ENCODE results near the gene GRIK3.
"Not testable (repeated sequence)": the region's sequence is repeated elsewhere in the genome, so short reads cannot be mapped to it uniquely, and the experiment has no call there.

GRIK3 gene

DNA sequence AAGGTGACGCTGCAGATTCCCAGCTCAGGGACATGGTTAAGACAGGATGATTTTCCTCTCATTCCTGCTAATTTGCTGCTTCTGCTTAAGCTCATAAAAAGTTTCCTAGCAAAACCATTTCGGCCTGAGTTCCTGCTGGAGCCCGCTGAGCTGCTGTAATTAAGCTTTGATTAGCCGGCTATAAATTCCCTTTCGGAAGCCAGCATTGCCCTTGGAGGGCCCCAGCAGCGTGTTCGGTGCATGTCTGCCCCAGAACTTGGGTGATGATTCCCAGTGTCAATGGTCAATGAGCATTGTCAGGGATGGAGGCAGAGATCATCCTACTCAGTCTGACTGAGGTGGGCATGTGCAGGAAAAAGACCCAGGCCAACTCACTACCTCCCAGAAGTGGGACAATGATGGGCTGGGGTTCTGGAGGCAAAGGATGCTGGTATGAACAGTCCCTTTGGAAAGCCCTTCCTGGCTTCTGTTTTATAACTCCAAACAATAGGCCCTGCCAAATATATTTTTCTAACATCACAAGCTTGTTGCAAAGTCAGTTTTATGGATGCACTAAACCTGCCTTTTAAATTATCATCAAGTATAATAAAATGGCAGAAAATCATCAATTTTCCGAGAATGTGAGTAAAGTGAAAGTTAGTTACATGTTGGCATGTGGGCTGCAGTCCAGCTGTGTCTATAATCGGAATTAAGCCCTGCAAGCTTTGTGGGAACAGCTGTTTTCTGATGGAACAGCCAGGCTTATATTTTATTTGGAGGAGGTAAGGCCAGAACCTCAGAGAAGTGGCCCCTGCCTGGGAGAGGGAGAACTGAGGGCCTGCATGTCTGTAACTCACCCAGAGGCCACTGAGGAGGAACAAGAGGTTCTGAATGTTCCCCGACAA is 257.1 kb downstream of the GRIK3 start:
- no peak for DNase-seq

DNA sequence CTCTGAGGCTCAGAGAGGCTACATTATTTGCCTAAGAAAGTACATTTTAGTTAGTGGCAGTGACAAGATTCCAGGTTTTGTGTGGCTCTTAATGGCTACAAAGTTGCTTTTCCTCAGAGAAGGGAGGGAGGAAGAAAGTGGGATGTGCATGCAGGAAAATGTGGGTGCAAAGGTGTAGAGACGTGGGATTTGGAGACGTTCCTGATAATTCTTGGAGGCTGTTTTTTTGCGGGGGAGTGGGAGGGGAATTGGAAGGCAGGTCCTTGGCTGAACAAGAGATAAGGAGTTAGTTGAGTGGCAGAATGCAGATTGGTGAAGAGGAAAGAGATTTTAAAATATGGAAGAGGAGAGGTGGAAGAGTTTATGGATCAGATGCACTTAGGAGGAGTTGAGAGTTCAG is 258.1 kb downstream of the GRIK3 start:
- no peak for DNase-seq

DNA sequence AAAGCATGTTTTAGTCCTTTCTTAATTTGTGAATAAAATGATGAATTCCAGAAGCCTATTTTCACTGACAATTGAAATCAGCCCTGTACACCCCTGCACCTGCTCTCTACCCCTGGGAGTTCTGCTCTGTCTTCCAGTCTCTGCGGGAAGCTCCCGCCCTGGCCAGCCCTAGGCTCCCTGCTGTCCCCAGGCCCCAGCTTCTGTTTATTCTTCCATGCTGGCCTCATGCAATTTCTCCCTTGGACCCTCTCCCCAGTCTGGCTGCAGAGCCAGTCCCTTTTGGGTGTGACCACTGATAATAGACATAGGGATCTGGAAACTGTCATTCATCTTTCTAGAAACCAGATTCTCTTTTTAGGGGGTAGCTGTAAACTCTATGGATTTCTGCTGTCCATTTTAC is 258.6 kb downstream of the GRIK3 start:
- no peak for DNase-seq

DNA sequence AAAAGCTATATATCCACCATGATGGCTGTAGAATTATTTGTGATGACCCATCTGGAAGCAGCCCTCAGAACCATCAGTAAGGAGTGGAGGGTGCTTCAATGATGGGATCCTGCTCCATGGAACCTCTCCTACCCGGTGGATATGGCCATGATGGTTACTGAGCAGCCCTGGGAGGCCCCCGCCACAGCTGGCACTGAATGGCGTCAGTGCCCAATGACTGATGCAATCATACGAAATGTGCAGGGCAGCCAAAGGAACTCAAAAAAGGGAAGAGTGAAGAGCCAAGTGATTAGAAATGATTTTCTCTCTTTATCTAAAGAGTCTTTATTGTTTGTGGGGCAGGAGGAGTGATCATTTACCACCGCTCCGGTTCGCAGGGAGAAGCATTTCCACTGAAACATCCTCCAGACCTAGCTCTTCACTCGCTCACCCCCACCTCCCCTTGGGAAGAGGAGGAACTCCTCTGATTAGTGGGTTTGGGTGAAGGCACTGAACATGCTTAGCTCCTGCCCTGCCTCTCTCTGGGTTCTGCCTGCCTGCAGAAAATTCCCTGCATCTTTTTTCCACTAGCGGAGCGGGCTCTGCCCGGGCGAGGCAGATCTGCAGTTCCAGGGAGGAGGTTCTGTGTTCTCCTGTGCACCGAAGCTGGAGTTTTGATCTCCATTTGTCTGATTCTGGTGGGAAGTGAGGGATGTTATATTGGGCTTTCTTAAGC is 260.3 kb downstream of the GRIK3 start:
- no peak for DNase-seq

DNA sequence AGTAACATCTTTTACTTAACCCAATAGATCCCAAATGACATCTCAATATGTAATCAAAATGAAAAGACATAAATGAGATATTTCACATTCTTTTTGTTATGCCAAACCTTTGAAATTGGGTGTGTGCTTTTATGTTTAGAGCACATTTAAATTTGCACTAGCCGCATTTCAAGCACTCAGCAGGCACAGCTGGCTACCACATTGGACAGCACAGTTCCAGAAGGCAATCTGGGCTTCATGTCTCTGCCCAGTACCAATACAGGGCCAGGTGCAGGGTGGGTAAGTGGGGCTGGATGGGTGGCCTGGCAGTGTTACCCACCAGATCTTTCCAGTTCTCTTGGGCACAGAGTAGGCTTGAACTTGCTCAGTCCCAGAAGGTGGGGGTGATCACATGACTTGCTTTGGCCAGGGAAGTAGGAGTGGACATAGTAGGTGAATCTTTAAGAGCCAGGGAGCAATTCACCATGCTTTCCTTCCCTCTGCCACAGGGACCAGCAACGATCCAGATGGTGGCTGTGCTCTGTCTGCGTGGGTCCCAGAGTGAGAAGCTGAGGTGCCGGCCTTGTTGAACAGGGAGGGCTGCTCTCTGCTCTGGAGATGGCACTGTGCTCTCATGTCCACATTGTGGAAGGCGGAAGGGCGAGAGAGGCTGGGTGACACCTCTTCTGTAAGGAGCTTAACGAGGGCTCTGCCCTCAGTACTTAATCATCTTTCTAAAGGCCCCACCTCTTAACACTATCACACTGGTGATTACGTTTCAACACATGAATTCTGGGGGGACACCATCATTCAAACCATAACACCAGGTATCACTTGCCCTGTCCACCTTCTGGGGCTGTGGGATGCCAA is 261.4 kb downstream of the GRIK3 start:
- peak in 1 of 2 experiments; percentile 29 for DNase-seq

DNA sequence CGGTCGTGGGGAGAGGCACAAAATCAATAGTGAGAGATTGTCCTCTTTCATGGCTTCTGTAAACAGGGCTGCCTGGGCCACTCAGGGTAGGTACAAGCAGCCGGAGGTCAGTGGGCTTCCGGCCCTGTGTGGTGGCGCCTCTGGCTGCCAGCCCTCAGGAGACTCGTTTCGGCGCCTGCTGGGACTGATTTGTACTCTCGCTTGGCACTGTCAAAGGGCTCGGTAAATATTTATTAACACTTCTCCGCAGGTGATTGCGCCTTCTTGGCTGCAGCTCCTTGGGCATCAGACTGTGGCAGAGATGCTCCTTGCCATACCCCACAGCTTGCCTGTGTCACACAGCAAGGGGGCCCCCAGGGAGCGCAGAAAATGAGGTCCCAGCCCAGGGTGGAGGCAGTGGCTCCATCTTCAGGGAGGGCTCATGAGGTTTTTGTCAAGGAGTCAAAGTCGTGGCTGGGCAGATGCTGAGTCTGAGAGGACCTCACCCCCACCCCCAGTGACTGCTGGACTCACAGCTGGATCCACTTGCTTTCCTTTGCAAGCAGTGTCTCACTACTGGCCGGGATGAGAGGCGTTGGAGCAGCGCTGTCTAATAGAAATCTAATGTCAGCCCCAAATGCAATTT is 262.5 kb downstream of the GRIK3 start:
- DNase-seq = peak in 1 of 2 experiments; percentile 55

DNA sequence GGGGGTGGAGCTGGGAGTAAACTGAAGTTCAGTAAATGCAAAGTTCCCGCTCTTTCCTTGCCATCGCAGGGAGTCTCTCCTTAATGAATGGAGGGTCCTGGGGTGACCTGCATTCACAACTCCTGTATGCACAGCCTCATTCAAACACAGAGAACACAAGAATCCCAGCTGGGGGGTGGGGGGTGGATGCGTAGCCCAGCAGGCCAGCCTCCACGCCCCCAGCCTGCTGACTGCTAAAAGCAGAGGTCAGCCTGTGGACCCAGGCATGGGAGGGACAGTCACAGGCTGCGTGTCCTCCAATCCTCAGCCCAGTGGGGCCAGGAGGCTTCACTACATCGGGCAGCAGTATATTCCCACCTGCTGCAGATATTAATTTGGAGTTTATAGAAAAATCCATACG is 263.1 kb downstream of the GRIK3 start:
- DNase-seq = no peak

DNA sequence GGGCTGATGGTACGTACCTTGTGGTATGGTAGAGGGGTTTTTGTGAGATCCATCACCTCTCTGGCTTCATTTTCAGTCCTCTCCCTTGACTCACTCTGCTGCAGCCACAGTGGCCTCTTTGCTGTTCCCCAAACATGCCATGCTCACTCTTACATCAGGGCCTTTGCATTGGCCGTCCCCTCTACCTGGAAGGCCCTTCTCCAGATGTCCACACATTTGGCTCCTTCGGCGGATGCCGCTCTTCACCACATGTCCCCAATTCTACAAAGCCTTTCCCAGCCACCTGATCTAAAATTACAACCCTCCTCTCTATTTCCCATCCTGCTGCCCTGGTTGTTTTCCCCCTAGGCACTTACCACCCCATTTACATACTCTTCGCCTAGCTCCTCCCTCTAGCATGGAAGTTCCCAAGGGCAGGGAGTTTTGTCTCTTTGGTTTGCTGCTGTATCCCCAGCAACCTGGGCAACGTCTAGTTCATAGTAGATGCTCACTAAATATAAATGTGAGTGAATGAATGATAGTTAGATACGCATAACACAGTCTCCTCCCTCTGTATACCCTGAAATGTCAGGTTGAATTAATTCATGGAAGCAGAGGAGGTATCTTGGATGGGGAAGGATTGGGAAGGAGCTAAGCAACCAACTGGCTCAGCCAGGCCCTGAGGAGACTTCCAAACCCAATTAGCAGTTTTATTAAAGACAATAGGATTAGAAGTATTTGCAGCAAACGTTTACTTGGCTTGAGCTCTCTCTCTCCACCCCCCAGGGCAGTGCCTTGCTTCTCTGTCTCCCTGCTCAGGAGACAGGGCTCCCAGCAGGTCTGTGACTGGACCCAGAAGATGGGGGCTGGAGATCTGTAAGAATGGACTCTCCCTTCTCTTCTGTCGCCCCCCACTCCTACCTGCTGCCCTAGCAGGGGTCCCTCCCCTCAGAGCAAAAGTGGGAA is 264.2 kb downstream of the GRIK3 start:
- DNase-seq = no peak

DNA sequence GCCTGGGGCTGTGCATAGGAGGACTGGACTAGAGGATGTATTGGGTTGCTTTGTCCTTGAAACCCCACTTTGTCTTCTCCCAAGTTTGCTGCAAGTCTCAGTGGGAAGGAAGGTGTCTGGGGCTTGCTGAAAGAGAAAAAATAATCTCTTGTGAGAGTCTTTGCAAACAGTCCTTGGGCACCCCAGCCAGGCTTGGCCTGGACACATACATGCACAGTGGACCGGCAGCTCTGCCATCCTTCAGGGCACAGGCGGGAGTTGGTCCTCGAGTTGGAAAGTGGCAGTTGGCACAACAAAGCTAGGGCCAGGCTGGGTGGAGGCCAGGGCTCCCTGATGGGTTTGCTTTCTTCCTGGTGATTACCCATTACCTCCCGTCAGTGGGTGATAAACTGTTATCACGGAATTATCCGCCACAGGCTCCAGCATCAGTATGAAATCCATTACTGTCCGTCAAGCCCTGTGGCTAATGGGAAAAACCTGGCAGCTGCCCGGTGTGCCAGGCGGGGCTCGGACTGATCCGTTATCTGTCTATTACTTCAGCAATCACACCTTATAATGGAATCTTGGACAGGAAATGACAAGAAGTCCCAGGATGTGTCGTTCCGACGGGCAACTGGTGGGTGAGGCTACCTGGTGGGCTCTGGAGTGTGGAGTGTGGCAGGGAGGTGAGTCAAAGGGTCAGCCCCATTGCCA is 265.7 kb downstream of the GRIK3 start:
- DNase-seq = no peak

DNA sequence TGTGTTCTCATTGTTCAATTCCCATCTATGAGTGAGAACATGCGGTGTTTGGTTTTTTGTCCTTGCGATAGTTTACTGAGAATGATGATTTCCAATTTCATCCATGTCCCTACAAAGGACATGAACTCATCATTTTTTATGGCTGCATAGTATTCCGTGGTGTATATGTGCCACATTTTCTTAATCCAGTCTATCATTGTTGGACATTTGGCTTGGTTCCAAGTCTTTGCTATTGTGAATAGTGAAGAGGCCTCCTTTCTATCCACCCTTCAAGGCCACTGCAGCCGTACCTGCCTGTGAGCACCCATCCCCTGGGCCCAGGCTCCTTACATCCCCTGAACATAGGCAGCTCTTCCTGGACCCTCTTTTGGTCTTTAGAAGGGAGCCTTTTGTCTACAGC is 266.9 kb downstream of the GRIK3 start:
- DNase-seq = not testable (repeated sequence)

DNA sequence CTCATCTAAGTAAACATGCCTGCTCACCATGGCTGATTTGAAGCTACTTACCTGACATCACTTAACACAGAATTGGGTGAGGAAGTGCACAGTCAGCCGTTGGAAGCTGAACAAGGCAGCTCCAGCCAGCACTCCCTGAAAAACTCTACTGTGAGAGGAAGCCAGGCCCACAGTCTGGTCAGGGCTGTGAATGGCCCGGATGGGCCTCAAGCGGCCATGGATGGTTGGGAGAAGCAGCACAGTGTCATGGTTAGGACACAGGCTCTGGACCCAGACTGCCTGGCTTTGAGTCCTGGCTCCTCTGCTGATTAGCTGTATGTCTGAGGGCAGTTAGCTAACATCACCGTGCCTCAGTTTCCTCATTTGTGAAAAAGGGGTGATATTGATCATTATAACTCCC is 267.8 kb downstream of the GRIK3 start:
- DNase-seq = no peak

DNA sequence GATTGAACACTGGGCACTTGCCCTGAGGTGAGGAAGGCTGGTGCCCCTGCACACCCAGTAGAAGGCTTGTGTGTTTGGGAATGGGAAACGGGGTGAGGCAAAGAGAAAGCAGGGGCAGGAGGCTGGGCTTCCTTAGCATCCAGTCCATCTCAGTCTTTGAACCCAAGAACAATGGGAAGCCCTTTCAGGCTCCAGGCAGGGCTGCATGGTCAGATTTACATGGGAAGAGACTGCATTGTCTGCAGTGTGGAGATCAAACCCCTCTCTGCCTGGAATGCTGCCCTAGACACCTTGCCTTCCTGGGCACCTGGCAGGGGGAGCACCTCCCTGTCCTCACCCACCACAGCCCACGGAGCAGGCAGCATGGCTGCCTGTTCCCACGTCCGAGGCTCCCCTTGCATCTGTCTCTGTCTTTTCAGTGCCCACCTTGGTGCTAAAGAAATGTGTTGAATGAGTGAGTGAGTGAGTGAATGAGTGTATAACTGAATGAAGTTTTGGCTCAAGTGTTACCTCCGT is 268.5 kb downstream of the GRIK3 start:
- no peak for DNase-seq

DNA sequence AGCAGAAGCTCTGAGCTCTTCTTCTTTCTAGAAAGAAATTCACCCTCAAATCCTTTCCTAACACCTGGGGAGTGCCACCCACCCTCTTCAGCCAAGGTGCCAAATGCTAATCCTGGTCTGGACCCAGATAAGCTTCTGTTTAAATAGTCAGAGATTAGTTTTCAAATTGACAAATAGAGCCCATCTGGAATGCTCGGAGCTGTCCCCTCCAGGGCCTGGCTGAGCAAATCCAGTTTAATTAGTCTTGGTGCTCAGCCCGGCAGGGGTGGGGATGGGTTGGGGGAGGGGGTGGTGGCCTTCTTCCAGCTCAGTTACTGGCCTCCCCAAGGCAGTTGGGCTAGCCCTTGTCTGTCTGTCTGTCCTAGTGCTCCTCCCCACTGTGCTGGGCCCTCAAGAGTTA is 269.5 kb downstream of the GRIK3 start:
- DNase-seq = peak; percentile 54 to 86

DNA sequence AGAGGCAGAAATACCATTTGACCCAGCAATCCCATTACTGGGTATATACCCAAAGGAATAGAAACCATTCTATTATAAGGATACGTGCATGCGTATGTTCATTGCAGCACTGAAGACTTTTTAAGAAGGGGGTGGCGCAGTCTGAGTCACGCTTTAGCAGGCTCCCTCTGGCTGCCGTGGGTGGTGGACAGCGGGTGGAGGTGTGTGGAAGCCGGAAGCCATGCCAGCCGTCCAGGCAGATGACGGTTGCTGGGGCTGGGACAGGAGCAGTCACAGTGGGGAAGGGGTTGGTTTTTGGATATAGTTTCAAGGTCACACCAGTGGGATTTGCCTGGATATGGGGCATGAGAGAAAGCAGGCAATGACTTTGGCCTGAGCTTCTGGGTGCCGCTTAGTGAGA is 270.5 kb downstream of the GRIK3 start:
- no peak for DNase-seq

DNA sequence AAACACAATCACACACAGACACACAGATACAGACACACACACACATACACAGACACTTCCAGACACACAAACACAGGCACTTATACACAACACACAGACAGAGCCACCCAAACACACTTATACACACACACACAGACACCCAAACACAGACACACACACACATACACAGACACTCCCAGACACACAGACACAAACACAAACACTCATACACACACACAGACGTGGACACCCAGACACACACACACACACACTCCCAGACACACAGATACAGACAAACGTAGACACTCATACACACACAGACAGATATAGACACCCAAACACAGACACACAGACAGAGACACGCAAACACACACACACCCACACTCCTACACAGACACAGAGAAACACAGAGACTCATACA is 272.1 kb downstream of the GRIK3 start:
- no peak for DNase-seq

DNA sequence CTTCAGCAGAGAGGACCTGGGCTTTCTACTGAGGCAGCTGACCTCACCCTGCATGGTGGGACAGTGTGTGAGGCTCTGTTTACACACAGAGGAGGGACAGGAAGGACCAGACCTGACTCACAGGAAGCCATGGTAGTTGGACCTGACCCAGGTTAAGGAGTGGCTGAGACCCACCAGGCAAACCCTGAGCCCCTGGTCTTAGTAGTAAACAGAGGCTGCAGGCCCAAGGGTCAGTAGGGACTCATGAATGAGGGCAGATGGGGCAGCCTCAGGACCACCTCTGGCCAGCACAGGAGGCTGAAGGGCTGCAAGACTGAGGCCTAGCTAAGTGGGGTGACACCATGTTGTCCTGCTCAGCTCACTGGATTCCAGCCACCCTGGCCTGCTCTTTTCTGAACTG is 273.2 kb downstream of the GRIK3 start:
- no peak for DNase-seq

DNA sequence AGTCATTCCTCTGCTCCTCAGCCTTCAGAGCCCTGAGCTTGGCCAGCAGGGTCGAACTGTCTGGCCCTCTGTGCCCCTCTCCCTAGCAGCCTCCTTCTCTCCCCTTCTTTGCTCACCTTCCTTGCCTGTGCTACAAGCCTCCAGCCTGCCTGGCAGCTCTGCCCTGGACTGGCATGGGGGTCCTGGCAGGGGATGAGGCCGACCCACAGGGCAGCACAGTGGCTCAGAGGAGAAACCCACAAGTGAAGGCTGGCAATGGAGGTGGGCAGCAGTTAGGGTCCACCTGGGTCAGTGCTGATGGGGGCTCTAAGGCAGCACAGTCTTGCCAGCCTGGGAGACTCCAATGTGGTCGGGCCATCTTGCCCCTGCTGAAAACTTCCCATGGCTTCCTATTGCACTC is 274.2 kb downstream of the GRIK3 start:
- no peak for DNase-seq

DNA sequence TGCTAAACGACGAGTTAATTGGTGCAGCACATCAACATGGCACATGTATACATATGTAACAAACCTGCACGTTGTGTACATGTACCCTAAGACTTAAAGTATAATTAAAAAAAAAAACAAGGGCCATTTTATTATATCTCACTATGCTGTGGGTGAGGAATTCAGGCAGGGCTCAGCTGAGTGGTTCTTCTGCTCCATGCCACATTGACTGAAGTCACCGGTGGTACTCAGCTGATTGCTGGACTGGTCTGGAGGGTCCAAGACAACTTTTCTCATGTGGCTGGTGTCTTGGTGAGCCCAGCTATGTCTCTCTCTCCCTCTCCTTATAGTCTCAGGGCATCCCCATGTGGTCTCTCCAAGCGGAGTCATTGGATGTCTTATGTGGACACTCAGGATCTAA is 275.0 kb downstream of the GRIK3 start:
- DNase-seq = no peak

DNA sequence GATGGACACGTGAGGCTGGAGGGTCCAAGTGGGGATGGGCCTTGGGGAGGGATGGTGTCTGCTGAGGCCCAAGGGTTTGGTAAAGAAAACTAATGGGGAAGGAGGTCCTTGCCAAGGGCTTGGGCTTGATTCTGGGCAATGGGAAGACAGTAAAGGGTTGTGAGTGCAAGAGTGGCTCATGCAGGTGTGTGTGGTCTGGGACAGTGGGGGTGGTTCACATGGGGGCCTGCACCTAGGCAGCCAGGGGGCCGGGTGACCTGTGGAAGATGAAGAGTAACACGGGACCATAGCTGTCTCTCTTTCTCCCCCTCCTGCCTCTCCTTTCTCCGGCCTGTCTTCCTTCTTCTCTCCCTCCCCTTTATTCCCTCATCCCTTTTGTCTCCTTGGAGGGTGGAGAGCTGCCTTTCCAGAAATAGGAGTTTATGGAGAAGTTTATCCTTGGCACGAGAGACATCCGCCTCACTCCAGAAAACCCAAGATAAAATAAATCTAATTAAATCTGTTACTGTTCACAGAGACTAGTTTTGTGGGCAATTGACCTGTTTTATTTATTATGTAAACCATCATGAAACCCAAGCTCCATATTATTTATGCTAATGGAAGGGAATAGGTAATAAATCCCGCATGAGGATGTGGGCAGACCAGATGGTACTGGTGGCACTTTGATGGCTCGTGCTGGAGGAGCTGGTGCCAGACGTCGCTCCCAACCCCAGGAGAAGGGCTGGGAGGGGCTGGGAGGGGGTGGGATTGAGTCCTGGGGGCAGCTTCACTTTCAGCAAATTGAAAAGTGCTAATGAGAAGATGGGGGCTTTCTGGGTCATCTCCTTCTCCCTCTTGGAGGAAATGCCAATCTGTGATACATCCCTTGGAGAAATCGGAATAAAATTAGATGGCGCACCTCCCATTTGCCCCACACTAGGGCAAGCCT is 278.7 kb downstream of the GRIK3 start:
- peak in 1 of 2 experiments; percentile 26 for DNase-seq

DNA sequence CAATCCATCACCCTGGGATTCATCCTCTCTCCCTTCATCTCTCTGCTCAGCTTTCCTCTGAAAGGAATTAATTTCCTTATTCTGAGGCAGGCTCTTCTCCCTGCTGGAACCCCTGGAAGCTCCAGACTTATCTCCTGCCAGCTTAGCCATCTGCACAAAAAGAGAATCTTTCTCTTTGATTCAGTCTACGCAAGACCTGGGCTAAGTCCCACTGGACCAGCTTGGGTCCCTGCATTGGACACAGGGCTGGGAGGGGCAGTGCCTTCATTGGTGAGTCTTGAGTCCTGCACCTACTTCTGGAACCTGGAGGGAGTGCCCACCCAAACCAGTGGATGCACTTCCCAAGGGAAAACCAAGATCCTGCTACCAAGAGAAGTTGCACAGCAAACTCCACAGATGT is 279.9 kb downstream of the GRIK3 start:
- DNase-seq = no peak
